ENCODE measurements around the gene SLC38A11.
"Not testable (repeated sequence)": the region's sequence is repeated elsewhere in the genome, so short reads cannot be mapped to it uniquely, and the experiment has no call there.

The SLC38A11 gene

DNA sequence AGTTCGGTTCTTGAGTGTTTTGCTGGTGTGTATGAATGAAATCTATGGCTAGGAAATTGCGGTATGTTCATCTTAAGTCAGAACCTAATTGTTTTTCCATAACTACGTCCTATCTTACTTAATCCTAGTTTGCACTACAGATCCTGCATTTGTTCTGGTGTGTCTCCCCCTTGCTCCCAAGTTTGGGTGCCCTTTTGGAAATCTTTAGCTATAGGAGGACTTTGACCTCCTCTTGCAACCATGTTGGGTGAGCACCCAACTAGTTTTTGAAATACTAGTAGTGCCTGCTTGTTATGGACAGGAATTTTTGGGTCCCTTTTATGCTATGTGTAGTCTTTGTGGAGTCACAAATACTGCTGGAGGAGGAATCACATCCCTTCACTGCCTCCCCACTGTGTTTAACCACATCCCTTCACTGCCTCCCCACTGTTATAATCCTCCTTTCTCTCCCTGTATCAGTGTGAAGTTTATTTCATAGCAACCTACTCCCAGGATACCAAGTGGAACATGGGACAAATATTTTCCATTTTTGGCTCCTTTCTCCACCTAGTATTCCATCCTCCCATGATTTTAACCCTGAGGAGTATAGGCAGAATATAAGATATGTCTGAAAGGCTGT is 87.4 kb downstream of the SLC38A11 start:
- H3K9ac ChIP-seq (ENCODE audit: low read depth, low read length), result no peak overlapping the region
- H3K4me1 ChIP-seq (ENCODE audit: insufficient read depth, low read length), result no peaks in the 10 kb centered on the region
- no peaks in the 10 kb centered on the region for H3K36me3 ChIP-seq (ENCODE audit: insufficient read depth, low read length)
- H3K9me3 ChIP-seq (ENCODE audit: control insufficient read depth, insufficient read depth, low read length), result no peaks in the 10 kb centered on the region

DNA sequence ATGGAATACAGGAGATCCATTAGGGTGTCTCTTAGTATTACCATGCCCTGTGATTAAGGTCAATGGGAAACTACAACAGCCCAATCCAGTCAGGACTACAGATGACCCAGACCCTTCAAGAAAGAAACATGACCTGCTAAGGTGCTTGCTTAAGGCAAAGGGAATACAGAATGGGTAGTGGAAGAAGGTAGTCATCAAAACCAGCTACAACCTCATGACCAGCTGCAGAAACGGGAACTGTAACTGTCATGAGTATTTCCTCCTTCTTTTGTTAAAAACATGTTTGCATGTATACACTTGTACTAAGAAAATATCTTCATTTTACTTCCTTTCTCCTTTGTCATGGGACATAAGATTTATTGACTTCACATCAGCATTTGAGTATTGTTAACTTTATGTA is 88.9 kb downstream of the SLC38A11 start:
- H3K4me1 ChIP-seq (ENCODE audit: insufficient read depth, low read length); H3K9me3 ChIP-seq (ENCODE audit: control insufficient read depth, insufficient read depth, low read length); H3K9ac ChIP-seq (ENCODE audit: low read depth, low read length): not testable (repeated sequence)

DNA sequence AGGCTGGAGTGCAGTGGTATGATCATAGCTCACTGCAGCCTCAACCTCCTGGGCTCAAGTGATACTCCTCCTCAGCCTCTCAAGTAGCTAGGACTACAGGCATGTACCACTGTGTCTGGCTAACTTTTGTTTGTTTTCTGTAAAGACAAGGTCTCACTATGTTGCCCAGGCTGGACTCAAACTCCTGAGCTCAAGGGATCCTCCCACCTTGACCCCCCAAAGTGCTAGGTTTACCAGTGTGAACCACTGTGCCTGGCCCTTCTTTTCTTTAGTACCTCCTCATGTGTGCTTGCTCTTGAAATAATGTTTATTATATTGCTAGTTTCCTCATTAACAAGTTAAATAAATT is 94.7 kb downstream of the SLC38A11 start:
- H3K4me1 ChIP-seq (ENCODE audit: insufficient read depth, low read length), result no peaks in the 10 kb centered on the region
- no peaks in the 10 kb centered on the region for H3K36me3 ChIP-seq (ENCODE audit: insufficient read depth, low read length)
- no peak overlapping the region for H3K9ac ChIP-seq (ENCODE audit: low read depth, low read length)
- no peaks in the 10 kb centered on the region for H3K9me3 ChIP-seq (ENCODE audit: control insufficient read depth, insufficient read depth, low read length)

More for the DNA sequence above, 88.9 kb downstream of the SLC38A11 start:
- not testable (repeated sequence) for H3K36me3 ChIP-seq (ENCODE audit: insufficient read depth, low read length)

DNA sequence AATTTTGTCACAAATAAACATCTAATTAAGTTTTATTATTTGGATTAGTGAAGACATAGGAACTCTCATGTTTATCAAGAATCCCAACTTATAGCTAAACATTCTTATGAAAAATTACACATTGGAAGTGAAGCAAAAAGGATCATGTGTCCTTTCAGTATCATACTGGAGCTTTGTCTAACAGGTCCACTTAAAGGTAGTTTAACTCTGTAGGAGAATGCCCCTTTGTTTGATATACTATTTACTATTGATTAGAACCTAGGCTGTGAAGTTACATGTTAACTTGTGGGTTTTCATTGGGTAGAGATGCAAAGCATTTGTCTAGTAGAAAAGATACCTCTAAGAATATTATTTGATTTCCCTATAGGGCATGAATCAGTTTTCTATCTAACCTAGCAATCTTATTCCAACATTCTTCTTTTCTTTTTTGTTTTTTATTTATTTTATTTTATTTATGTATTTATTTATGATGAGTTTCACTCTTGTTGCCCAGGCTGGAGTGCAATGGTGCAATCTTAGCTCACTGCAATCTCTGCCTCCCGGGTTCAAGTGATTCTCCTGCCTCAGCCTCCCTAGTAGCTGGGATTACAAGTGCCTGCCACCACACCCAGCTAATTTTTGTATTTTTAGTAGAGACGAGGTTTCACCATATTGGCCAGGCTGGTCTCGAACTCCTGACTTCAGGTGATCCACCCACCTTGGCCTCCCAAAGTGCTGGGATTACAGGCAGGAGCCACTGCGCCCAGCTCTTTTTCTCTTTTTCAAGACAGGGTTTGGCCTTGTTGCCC is 95.2 kb downstream of the SLC38A11 start:
- not testable (repeated sequence) for H3K36me3 ChIP-seq (ENCODE audit: insufficient read depth, low read length); H3K9ac ChIP-seq (ENCODE audit: low read depth, low read length); H3K9me3 ChIP-seq (ENCODE audit: control insufficient read depth, insufficient read depth, low read length); H3K4me1 ChIP-seq (ENCODE audit: insufficient read depth, low read length)

DNA sequence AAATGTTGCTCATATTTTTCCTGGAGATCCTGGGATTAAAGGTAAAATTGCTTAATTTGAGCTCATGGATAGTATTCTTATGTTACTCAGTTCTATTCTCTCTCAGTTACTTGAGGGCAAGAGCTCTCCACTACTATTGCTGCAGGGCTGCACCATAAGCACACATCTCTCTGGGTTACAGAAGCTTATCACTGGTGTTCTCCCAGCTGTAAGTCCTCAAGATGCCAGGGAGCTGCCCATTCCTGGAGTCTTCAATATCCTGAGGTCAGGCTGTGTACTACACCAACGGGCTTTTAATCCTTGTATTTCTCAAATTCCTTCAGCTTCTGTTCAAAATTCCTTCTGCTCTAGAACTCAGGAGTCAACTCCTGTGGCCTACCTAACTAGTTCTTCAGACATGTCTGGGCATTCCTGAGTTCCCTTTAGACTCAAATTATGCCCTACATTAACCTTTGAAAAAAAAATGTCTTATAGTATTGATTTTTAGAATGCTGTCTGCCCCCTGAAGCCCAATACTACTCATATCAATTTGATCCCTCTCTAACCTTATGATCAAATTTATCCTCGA is 96.0 kb downstream of the SLC38A11 start:
- Histone ChIP-seq H3K9ac (ENCODE audit: low read depth, low read length) (no peak overlapping the region), H3K9me3 (ENCODE audit: control insufficient read depth, insufficient read depth, low read length) (no peaks in the 10 kb centered on the region), H3K36me3 (ENCODE audit: insufficient read depth, low read length) (no peaks in the 10 kb centered on the region), H3K4me1 (ENCODE audit: insufficient read depth, low read length) (no peaks in the 10 kb centered on the region)

DNA sequence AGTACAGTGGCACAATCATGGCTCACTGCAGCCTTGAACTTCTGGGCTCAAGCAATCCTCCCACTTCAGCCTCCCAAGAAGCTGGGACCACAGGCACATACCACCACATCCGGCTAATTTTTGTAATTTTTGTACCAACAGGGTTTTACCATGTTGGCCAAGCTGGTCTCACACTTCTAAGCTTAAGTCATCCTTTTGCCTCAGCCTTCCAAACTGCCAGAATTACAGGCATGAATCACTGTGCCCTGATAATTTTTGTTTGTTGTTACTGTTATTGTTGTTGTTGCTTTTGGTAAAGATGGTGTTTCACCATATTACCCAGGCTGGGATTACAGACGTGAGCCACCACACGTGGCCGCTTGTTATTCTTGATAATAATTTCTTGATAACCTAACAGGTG is 103.2 kb downstream of the SLC38A11 start:
- H3K4me1 ChIP-seq (ENCODE audit: insufficient read depth, low read length), result no peaks in the 10 kb centered on the region
- H3K9ac ChIP-seq (ENCODE audit: low read depth, low read length), result no peak overlapping the region

DNA sequence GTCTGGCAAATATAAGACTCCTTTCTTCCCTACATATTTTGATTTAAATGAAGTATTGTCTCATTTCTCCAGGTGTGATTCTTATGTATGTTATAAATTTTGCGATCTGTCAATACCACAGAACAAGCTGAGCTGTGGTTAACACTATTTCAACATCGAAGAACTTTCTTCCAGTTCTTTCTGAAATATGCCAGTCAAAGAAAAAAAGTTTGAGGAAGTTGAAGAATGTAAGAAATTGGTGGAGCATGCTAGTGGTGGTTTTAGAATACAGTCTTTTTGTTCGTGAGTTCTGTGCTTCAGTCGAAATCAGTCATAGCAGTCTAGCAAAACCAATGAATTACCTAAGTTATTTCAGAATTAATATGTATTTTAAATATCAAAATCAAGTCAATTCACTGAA is 105.1 kb downstream of the SLC38A11 start:
- Histone ChIP-seq H3K36me3 (ENCODE audit: insufficient read depth, low read length) (no peaks in the 10 kb centered on the region), H3K9ac (ENCODE audit: low read depth, low read length) (no peak overlapping the region)

More for the DNA sequence above, 103.2 kb downstream of the SLC38A11 start:
- Histone ChIP-seq H3K36me3 (ENCODE audit: insufficient read depth, low read length) (no peaks in the 10 kb centered on the region), H3K9me3 (ENCODE audit: control insufficient read depth, insufficient read depth, low read length) (no peaks in the 10 kb centered on the region)

DNA sequence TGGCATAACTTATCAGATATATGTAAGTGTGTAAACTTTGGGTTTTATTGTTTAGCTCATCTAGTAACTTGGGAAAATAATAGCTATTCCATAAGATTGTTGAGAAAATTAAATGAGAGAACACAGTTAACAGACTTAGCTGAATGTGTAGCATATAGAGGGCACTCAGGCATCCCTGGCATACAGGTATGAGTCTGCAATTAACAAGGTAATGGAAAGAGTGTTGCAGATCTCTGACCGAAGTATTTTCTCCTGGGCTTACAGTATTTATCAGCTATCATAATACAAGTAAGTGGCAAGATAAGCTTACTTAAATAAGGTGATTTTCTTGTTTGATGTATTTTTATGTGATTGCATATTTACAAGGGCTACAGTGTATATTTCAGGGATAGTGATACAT is 105.8 kb downstream of the SLC38A11 start:
- no peaks in the 10 kb centered on the region for H3K9me3 ChIP-seq (ENCODE audit: control insufficient read depth, insufficient read depth, low read length)

More for the DNA sequence above, 105.1 kb downstream of the SLC38A11 start:
- Histone ChIP-seq H3K9me3 (ENCODE audit: control insufficient read depth, insufficient read depth, low read length) (no peaks in the 10 kb centered on the region), H3K4me1 (ENCODE audit: insufficient read depth, low read length) (no peaks in the 10 kb centered on the region)

DNA sequence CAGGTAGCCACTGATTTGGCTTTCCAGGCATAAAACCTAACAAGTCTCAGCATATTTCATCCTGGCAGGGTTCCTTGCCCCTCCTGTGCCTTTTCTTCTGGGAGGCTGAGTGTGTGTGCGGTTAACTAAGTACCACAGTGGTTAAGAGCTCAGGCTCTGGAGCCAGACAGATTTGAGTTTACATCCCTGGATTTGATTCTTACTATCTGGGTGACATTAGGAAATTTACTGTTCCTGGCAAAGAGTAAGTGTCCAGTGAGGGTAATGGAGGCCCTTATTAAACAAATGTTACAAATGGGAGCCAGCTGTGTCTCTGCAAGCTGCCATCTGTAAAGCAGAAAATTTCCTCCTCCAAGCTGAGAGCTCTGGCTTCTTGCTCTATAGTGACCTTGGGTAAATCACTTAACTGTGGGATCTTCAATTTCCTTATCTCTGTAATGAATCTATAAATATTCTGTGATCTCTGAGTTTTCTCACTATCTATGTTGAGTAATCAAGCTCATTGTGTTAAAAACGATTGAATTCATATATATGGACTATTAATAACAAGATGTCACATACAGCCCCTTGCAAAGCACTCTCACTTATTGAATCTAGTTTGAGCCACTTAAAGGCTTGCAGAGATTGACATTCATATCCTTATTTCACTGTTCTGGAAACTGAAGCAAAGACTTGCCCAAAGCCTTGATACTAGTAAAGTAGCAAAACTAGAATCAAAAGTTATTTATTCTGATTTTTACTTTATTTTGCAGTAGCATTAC is 107.2 kb downstream of the SLC38A11 start:
- no peaks in the 10 kb centered on the region for H3K36me3 ChIP-seq (ENCODE audit: insufficient read depth, low read length)
- H3K9ac ChIP-seq (ENCODE audit: low read depth, low read length), result no peak overlapping the region
- 0 out of 2 replicates have a peak, but pooled peaks cover 4% of the 10 kb centered on the region for H3K4me1 ChIP-seq (ENCODE audit: insufficient read depth, low read length)
- H3K9me3 ChIP-seq (ENCODE audit: control insufficient read depth, insufficient read depth, low read length), result no peaks in the 10 kb centered on the region

More for the DNA sequence above, 105.8 kb downstream of the SLC38A11 start:
- no peak overlapping the region for H3K9ac ChIP-seq (ENCODE audit: low read depth, low read length)
- H3K36me3 ChIP-seq (ENCODE audit: insufficient read depth, low read length), result no peaks in the 10 kb centered on the region
- no peaks in the 10 kb centered on the region for H3K4me1 ChIP-seq (ENCODE audit: insufficient read depth, low read length)

DNA sequence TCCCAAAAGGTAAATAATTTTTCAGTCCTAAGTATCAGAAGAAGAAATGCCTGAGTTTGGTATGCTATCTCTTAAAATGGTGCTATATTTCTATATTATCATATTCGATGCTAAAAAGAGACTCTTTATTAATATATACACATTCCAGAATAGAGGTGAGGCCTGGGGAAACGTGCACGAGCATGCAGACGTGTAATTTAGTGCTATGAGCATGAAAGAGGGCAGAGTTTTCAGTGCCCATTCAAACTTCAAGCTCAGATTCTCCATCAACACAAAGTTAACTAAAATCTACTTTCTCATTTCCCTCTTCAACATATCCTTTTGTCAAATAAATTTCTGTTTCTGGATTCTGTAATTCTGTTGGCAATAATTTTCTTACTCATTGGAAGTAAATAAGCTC is 108.0 kb downstream of the SLC38A11 start:
- Histone ChIP-seq H3K9me3 (ENCODE audit: control insufficient read depth, insufficient read depth, low read length) (no peaks in the 10 kb centered on the region), H3K36me3 (ENCODE audit: insufficient read depth, low read length) (no peaks in the 10 kb centered on the region), H3K4me1 (ENCODE audit: insufficient read depth, low read length) (0 out of 2 replicates have a peak, but pooled peaks cover 4% of the 10 kb centered on the region), H3K9ac (ENCODE audit: low read depth, low read length) (no peak overlapping the region)

DNA sequence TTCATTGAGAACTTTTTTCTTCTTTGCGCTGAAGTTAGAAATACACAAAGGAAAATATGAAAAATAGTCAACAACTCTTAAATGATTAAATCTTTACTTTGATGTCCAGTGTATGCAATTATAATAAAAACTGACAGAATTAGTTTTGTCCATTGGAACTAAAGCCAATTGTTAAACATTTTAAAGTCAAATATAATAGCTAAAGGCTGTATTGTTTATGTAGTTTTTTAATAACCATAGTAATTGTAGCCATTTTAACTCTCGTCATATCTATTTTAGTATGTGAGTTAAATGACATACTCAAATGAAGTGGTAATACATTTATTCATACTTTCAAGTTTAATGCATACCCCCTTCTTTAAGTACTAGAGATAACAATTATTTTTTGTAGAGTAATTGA is 109.0 kb downstream of the SLC38A11 start:
- H3K9me3 ChIP-seq (ENCODE audit: control insufficient read depth, insufficient read depth, low read length), result no peaks in the 10 kb centered on the region
- H3K36me3 ChIP-seq (ENCODE audit: insufficient read depth, low read length), result no peaks in the 10 kb centered on the region
- H3K9ac ChIP-seq (ENCODE audit: low read depth, low read length), result no peak overlapping the region
- 0 out of 2 replicates have a peak, but pooled peaks cover 4% of the 10 kb centered on the region for H3K4me1 ChIP-seq (ENCODE audit: insufficient read depth, low read length)
